ENCODE results near the gene ITM2B.

- TF ChIP-seq CTCF (IDR thresholded peaks at IDR 0.05) (no peak), POLR2A (IDR thresholded peaks at IDR 0.05) (no peak), EP300 (IDR thresholded peaks at IDR 0.05; ENCODE audit: low read depth) (no peak), POLR2AphosphoS5 (IDR thresholded peaks at IDR 0.05) (no peak)
Measured at GRCh38 chr13:48233889-48234488, 983 bp downstream of the ITM2B start.

Data from transverse colon (tissue), 4 donors.